Mucosa of rectum (tissue), 2 donors: Measurements from ENCODE around the gene RPS29.
A peak's percentile ranks its signal among the peaks of the same experiment; 100 is the strongest.
"Not testable (repeated sequence)": the region's sequence is repeated elsewhere in the genome, so short reads cannot be mapped to it uniquely, and the experiment has no call there.

Experiments used
- H3K27ac ChIP-seq, 2 donors: one replicate each; pipeline ENCODE4 v1.7.0; 2013; ENCODE audit warnings: inconsistent platforms in 2 of 2, low read depth in 2 of 2, low read length in 2 of 2
- H3K27me3 ChIP-seq, 2 donors: one replicate each; pipeline ENCODE4 v1.7.0; 2013; ENCODE audit warnings: low read length in 2 of 2; ENCODE audit not compliant: control insufficient read depth in 2 of 2, insufficient read depth in 2 of 2
- H3K36me3 ChIP-seq, 2 donors: one replicate each; pipeline ENCODE4 v1.7.0; 2013; ENCODE audit warnings: low read length in 2 of 2; ENCODE audit not compliant: control insufficient read depth in 2 of 2, insufficient read depth in 2 of 2
- H3K4me1 ChIP-seq, 2 donors: one replicate each; pipeline ENCODE4 v1.7.0; 2013; ENCODE audit warnings: low read length in 2 of 2, mild to moderate bottlenecking in 1 of 2; ENCODE audit not compliant: control insufficient read depth in 2 of 2, insufficient read depth in 2 of 2
- H3K4me3 ChIP-seq, 2 donors: one replicate each; pipeline ENCODE4 v1.7.0; 2013; ENCODE audit warnings: low read length in 2 of 2
- H3K9ac ChIP-seq, 2 donors: one replicate each; pipeline ENCODE4 v1.7.0; 2013; ENCODE audit warnings: low read length in 2 of 2, low read depth in 1 of 2, mild to moderate bottlenecking in 1 of 2
- H3K9me3 ChIP-seq, 2 donors: one replicate each; pipeline ENCODE4 v1.7.0; 2013; ENCODE audit warnings: low read length in 2 of 2; ENCODE audit not compliant: control insufficient read depth in 2 of 2
- donor health status: healthy.
- donor health status: Normal muscosa, but diverticular disease.

Gene RPS29

DNA sequence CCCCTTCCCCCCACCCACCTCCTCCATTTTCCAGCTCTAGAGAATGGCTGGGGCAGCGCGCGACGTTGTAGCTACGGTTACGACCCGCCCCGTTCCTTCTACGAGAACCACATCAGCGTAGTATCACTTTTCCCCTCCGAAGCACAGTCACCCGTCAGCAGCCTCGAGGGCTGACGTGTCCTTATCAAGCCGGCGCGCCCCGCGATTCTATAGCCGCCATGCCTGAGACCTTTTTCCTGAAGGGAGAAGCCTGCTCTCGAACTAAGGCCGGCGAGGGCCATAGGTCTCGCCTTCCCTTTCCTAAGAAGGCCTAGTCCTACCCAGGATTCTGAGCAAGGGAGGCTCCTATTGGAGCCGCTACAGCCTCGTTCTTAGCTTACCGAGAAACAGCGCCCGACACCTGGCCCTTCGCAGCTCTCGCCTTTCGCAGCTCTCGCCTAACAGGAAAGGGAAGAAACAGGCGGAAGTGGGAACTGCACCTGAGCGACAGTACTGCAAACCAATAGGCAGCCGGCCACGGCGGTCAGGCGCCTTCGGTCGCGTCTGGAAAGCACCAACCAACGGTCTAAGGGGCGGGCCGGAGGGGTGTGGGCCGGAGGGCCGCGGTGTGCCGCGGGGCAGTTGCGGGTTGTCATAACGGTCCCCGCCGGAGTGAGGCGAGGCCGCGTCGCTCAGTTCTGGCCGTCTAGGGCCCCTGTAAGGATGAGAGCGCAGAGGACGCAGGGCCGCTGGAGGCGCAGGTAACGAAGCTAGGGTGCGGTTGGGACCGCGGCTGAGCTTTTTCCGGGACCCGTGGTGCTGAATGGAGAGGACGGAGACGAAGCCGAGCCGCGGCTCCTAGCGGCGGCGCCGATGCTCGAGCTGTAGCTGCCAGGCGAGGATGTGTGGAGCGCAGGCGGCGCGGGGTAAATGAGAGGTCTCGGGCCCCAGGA lies 34.3 kb upstream of the RPS29 start, which contains the start of the genes MGAT2 and RPL36AL:
TSS of gene MGAT2 (plus strand) at position 618 of the 932 bp plus-strand sequence. CDS start 470 bp downstream, outside the sequence.
TSS of gene RPL36AL (minus strand) at position 445 of the 932 bp plus-strand sequence. CDS start 1,522 bp downstream, outside the sequence.
- Histone ChIP-seq H3K4me1 (peaks cover 31 to 32% of the 10 kb centered on the region in 2 donors), H3K9ac (peak within 1 kb of the TSS; percentile 97 to 100), H3K4me3 (peak within 1 kb of the TSS; percentile 96 to 98), H3K27ac (peak within 1 kb of the TSS; percentile 98 to 99), H3K36me3 (peaks cover 10 to 12% of the 10 kb centered on the region in 2 donors), H3K9me3 (no peaks in the 10 kb centered on the region), H3K27me3 (no peaks in the 10 kb centered on the region)

DNA sequence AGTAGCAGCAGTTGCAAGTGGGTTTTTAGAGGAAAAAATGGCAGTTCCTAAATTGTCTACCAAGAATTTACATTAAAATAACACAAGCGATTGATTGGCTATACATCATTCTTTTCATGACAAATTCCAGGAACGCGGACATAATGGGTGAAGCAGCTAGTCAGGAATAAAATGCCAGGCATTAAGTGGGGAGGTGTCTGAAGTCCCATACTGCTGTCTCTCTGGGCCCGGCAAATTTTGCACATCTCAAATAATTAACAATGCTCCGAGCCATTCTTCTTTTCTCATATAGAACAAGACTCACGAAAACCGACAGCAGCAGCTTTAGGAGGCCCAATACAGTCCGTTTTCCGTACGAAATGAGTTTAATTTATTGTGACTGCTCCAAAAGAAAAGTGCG lies 33.5 kb upstream of the RPS29 start:
- Histone ChIP-seq H3K9ac (peak overlapping the region; percentile 97 to 100), H3K27me3 (no peaks in the 10 kb centered on the region), H3K9me3 (no peaks in the 10 kb centered on the region), H3K36me3 (peaks cover 10 to 14% of the 10 kb centered on the region in 2 donors), H3K4me1 (peaks cover 30 to 32% of the 10 kb centered on the region in 2 donors), H3K27ac (peak overlapping the region; percentile 98 to 99), H3K4me3 (peak overlapping the region; percentile 96 to 98)

DNA sequence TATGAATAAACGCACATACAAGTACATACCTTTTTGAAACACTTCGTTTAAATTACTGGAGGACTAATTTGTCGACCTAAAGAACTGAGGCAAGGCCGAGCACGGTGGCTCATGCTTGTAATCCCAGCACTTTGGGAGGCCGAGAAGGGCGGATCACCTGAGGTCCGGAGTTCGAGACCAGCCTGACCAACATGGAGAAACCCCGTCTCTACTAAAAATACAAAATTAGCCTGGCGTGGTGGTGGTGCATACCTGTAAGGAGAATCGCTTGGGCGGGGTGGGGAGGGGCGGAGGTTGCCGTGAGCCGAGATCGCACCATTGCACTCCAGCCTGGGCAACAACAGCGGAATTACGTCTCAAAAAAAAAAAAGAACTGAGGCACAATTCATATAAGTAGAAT lies 33.1 kb upstream of the RPS29 start:
- not testable (repeated sequence) for H3K9me3 ChIP-seq, H3K27me3 ChIP-seq
- H3K9ac ChIP-seq, result peak overlapping the region; percentile 97 to 100
- H3K36me3 ChIP-seq, result peaks cover 12 to 16% of the 10 kb centered on the region in 2 donors
- peaks cover 30 to 32% of the 10 kb centered on the region in 2 donors for H3K4me1 ChIP-seq
- H3K4me3 ChIP-seq, result peak overlapping the region; percentile 96 to 98
- peak overlapping the region in 1 of 2 donors; percentile 98 for H3K27ac ChIP-seq

DNA sequence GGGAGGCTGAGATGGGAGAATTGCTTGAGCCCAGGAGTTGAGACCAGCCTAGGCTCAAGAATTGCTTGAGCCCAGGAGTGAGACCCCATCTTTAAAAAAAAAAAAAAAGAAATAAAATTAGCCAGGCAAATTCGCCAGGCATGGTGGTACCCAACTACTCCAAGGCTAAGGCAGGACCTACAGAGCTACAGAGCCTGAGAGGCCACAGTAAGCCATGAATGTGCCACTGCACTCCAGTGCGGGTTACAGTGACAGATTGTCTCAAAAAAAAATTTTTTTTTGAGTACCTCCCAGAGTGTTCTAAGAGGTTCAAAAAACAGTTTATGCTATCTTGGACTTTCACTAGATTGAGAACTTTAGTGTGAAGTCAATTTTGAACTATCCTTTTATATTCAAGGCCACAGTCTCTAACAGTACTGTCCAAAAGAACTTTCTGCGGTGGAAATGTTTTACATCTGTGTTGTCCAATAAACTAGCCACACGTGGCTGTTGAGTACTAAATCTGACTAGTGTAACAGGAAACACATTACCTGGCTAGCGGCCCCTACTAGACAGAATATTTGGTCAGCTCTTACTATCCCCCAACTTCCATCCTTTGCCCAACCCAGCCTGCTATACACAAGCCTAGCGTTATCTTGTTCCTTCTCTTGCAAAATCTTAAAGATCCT lies 31.8 kb upstream of the RPS29 start:
- Histone ChIP-seq H3K4me1 (peaks cover 17 to 21% of the 10 kb centered on the region in 2 donors), H3K9me3 (no peaks in the 10 kb centered on the region), H3K9ac (no peak overlapping the region), H3K27ac (no peak overlapping the region), H3K4me3 (peak overlapping the region in 1 of 2 donors; percentile 23), H3K36me3 (peaks cover 14 to 17% of the 10 kb centered on the region in 2 donors), H3K27me3 (no peaks in the 10 kb centered on the region)

DNA sequence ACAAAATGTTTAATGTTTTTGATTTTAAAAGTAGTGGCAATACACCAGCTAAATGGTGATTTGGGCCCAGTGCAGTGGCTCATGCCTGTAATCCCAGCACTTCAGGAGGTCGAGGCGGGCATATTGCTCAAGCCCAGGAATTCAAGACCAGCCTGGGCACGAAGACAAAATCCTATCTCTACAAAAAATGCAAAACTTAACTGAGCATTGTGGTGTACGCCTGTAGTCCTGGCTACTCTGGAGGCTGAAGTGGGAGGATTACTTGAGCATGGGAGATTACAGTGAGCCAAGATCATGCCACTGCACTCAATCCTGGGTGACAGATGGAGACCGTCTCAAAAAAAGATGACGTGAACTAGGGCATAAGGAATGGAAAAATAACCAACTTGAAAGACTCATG lies 29.6 kb upstream of the RPS29 start:
- Histone ChIP-seq H3K9ac (no peak overlapping the region), H3K36me3 (peaks cover 14% of the 10 kb centered on the region in 2 donors), H3K4me3 (no peak overlapping the region), H3K9me3 (no peaks in the 10 kb centered on the region), H3K27me3 (no peaks in the 10 kb centered on the region), H3K4me1 (peaks cover 3 to 4% of the 10 kb centered on the region in 2 donors), H3K27ac (no peak overlapping the region)

DNA sequence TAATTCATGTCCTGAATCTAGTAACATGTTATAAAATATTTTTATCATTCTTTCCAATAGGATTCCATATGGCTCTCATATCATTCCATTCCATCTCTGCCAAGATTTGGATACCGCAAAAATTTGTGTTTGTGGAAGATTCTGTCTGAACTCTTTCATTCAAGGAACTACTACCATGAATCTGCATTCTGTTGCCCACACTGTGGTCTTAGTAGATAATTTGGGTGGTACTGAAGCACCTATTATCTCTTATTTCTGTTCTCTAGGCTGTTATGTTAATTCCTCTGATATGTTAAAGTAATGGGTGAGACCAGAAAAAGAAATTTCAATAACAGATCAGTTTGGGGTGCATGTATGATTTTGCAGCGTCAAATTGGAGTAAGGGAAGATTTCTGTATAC lies 28.0 kb upstream of the RPS29 start:
- Histone ChIP-seq H3K4me1 (peaks cover 0 to under 1% of the 10 kb centered on the region in 2 donors), H3K27me3 (no peaks in the 10 kb centered on the region), H3K9ac (no peak overlapping the region), H3K4me3 (no peak overlapping the region), H3K9me3 (no peaks in the 10 kb centered on the region), H3K27ac (no peak overlapping the region), H3K36me3 (peaks cover 14 to 17% of the 10 kb centered on the region in 2 donors)

DNA sequence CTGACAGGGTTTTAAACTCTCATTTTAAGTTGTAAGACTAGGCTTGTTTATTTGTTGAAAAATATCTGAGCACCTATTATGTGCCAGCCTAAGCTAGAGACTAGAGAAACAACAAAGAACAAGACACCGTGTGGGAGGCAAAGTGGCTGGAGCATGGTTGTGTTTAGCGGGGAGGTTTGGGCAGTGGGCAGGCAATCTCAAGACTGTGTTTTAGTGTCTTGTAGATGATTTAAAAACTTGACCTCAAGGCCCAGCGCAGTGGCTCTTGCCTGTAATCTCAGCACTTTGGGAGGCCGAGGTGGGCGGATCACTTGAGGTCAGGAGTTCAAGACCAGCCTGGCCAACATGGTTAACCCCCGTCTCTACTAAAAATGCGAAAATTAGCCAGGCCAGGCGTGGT lies 26.5 kb upstream of the RPS29 start:
- peaks cover 9 to 11% of the 10 kb centered on the region in 2 donors for H3K36me3 ChIP-seq
- no peak overlapping the region for H3K9ac ChIP-seq
- no peak overlapping the region for H3K4me3 ChIP-seq
- H3K27me3 ChIP-seq, result no peaks in the 10 kb centered on the region
- H3K4me1 ChIP-seq, result no peaks in the 10 kb centered on the region
- H3K9me3 ChIP-seq, result no peaks in the 10 kb centered on the region
- H3K27ac ChIP-seq, result no peak overlapping the region

DNA sequence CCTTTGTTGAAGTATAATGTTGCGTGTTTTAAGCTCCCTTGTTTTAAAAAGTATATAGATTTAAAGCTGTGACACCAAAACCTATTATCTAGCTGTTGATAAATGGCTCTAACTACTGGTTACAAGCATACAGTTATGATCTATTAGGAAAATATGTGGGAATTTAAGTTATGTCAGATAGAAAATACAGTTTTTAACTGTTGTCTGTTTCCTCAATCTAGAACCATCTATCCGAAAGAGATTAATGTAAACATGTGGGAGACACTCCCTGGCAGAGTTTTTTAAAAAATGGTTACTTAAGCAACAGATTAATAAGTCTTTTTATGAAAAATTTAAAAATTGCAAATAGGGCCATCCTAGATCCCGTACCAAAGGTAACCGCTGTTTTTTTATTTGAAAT lies 26.1 kb upstream of the RPS29 start:
- Histone ChIP-seq H3K9ac (no peak overlapping the region), H3K36me3 (peaks cover 9 to 13% of the 10 kb centered on the region in 2 donors), H3K27ac (no peak overlapping the region), H3K9me3 (no peaks in the 10 kb centered on the region), H3K27me3 (no peaks in the 10 kb centered on the region), H3K4me1 (no peaks in the 10 kb centered on the region), H3K4me3 (no peak overlapping the region)

DNA sequence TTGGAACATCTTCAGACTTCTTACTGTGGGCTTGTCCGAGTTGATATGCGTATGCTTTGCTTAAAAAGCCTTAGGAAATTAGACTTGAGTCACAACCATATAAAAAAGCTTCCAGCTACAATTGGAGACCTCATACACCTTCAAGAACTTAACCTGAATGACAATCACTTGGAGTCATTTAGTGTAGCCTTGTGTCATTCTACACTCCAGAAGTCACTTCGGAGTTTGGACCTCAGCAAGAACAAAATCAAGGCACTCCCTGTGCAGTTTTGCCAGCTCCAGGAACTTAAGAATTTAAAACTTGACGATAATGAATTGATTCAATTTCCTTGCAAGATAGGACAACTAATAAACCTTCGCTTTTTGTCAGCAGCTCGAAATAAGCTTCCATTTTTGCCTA lies 21.4 kb upstream of the RPS29 start:
- Histone ChIP-seq H3K4me1 (no peaks in the 10 kb centered on the region), H3K27me3 (no peaks in the 10 kb centered on the region), H3K36me3 (peaks cover 9 to 15% of the 10 kb centered on the region in 2 donors), H3K9ac (no peak overlapping the region), H3K4me3 (no peak overlapping the region), H3K9me3 (no peaks in the 10 kb centered on the region), H3K27ac (no peak overlapping the region)
